HCT116 (cell line): ENCODE data around the gene SDK2. TPM values are rescaled to one million over a fixed set of nuclear protein-coding genes. Genes with fewer than 3 reads are reported as not detected.

Experiments
- ATAC-seq: fragments of 200-7000 bp; cut with Tn5 transposase; 2 replicates; pipeline ENCODE4 v1.9.1; 2020; ENCODE audit warnings: mild to moderate bottlenecking, moderate library complexity
- BruUV-seq: library from RNA; stranded (reverse); fragments of 400-500 nt; replicated peaks from 2 replicates; lab custom pipeline; 2021; lab: Mats Ljungman, UMichigan
- CTCF ChIA-PET: fragments of 300-600 bp; sonication (Branson Sonifier 250); formaldehyde crosslinking; loops from one replicate; lab custom pipeline; 2021; ENCODE audit warnings: antibody characterized with exemption; lab: Charles Lee
- POLR2A ChIA-PET: fragments of 300-600, 350-600 bp; sonication (Branson Sonifier 250); formaldehyde crosslinking; loops from one replicate; lab custom pipeline; 2021; ENCODE audit warnings: antibody characterized with exemption; lab: Charles Lee
- RAD21 ChIA-PET, 2 experiments: fragments of 300-600 bp; sonication (Branson Sonifier 250); formaldehyde crosslinking; loops; one replicate each; lab custom pipeline; 2023; ENCODE audit warnings: low total read pairs in 2 of 2; ENCODE audit not compliant: uncharacterized antibody in 2 of 2, unreplicated experiment in 2 of 2, low non-redundant PET in 1 of 2; lab: Charles Lee
- DNase-seq: peaks from one replicate; pipeline ENCODE4 v3.0.0-alpha.2; 2010; ENCODE audit warnings: low read depth, low spot score
- H2AFZ ChIP-seq: fragments of 200-600 bp; shearing (Covaris generic), sonication (generic); 2 replicates; pipeline ENCODE4 v1.6.1; 2017; ENCODE audit warnings: low read depth, mixed run types, mixed read lengths, antibody characterized with exemption, low read length; ENCODE audit not compliant: poor library complexity, severe bottlenecking
- H3K27ac ChIP-seq: 2 replicates; pipeline ENCODE4 v1.5.1; 2012; ENCODE audit warnings: low read depth, low read length
- H3K27me3 ChIP-seq: fragments of 200-600 bp; sonication (generic); 2 replicates; pipeline ENCODE4 v1.6.1; 2016; ENCODE audit warnings: mixed run types, low read length, mixed read lengths; ENCODE audit not compliant: insufficient read depth
- H3K36me3 ChIP-seq, 2 experiments: fragments of 200-500 bp in 1 of 2; fragments of 200-600 bp in 1 of 2; sonication (Bioruptor generic) in 1 of 2; sonication (generic) in 1 of 2; 2 replicates each; pipeline versions ENCODE4 v1.5.1 to v1.6.1; 2014 to 2016; ENCODE audit warnings: low read length in 2 of 2, inconsistent platforms in 1 of 2, mixed read lengths in 1 of 2, mixed run types in 1 of 2; ENCODE audit not compliant: insufficient read depth in 2 of 2, control insufficient read depth in 1 of 2
- H3K4me1 ChIP-seq, 2 experiments: fragments of 200-600 bp in 1 of 2; sonication (generic) in 1 of 2; 2 replicates each; pipeline versions ENCODE4 v1.5.1 to v1.6.1; 2012 to 2017; ENCODE audit warnings: low read length in 2 of 2, inconsistent platforms in 1 of 2, mild to moderate bottlenecking in 1 of 2, mixed read lengths in 1 of 2, mixed run types in 1 of 2, moderate library complexity in 1 of 2; ENCODE audit not compliant: insufficient read depth in 2 of 2, control insufficient read depth in 1 of 2
- H3K4me2 ChIP-seq: fragments of 200-600 bp; sonication (generic); 2 replicates; pipeline ENCODE4 v1.6.1; 2017; ENCODE audit warnings: mixed run types, low read length, mixed read lengths
- H3K4me3 ChIP-seq, 2 experiments: fragments of 200-600 bp in 1 of 2; sonication (generic) in 1 of 2; replicated peaks in 1 of 2; 2 replicates each; pipeline ENCODE4 v1.5.1; 2011 to 2016; ENCODE audit warnings: low read length in 2 of 2, control low read depth in 1 of 2, low read depth in 1 of 2, mild to moderate bottlenecking in 1 of 2, mixed read lengths in 1 of 2, mixed run types in 1 of 2
- H3K79me2 ChIP-seq: fragments of 200-600 bp; sonication (generic); 2 replicates; pipeline ENCODE4 v1.6.1; 2017; ENCODE audit warnings: mild to moderate bottlenecking, mixed run types, low read length, moderate library complexity, mixed read lengths; ENCODE audit not compliant: insufficient read depth
- H3K9ac ChIP-seq: fragments of 200-600 bp; sonication (generic); 2 replicates; pipeline ENCODE4 v1.6.1; 2016; ENCODE audit warnings: low read length, mixed read lengths
- H3K9me2 ChIP-seq: fragments of 200-600 bp; sonication (generic), shearing (Covaris generic); 2 replicates; pipeline ENCODE4 v1.6.1; 2017; ENCODE audit warnings: mixed run types, mild to moderate bottlenecking, moderate library complexity; ENCODE audit not compliant: insufficient read depth
- H3K9me3 ChIP-seq, 2 experiments: fragments of 200-500 bp in 1 of 2; fragments of 200-600 bp in 1 of 2; sonication (Bioruptor generic) in 1 of 2; sonication (generic) in 1 of 2; 2 replicates each; pipeline ENCODE4 v1.6.1; 2014 to 2017; ENCODE audit warnings: low read length in 2 of 2, mixed read lengths in 2 of 2, inconsistent platforms in 1 of 2, low read depth in 1 of 2, mild to moderate bottlenecking in 1 of 2, mixed run types in 1 of 2, moderate library complexity in 1 of 2; ENCODE audit not compliant: control insufficient read depth in 1 of 2, insufficient read depth in 1 of 2
- H4K20me1 ChIP-seq: fragments of 200-600 bp; sonication (generic), shearing (Covaris generic); 2 replicates; pipeline ENCODE4 v1.6.1; 2017; ENCODE audit warnings: mixed run types, mild to moderate bottlenecking, moderate library complexity; ENCODE audit not compliant: insufficient read depth
- CBX3 ChIP-seq: IDR thresholded peaks from 2 replicates; pipeline ENCODE4 v1.6.1; 2012; ENCODE audit warnings: low read depth
- EGR1 ChIP-seq: IDR thresholded peaks from 2 replicates; pipeline ENCODE4 v1.6.1; 2012; ENCODE audit warnings: low read depth
- EZH2 ChIP-seq: fragments of 200-600 bp; sonication (generic); IDR thresholded peaks from 2 replicates; pipeline ENCODE4 v1.6.1; 2017; ENCODE audit warnings: antibody characterized with exemption, mixed run types
- JUND ChIP-seq: IDR thresholded peaks from 2 replicates; pipeline ENCODE4 v1.6.1; 2012
- SIN3A ChIP-seq: IDR thresholded peaks from 2 replicates; pipeline ENCODE4 v1.6.1; 2012; ENCODE audit warnings: low read depth
- intact Hi-C: fragments of 100-400 bp; cut with micrococcal nuclease; formaldehyde crosslinking; loops from 2 replicates; pipeline ENCODE4 v1.10.0; 2022
- total RNA-seq: library from RNA; stranded (reverse); gene quantifications from one replicate; pipeline ENCODE4 v1.2.1, GENCODE V29; 2021; ENCODE audit not compliant: unreplicated experiment
- TF ChIP-seq, protein P1 (sequence below), 3 experiments: fragments of 200-600 bp in 1 of 3; sonication (generic) in 1 of 3; IDR thresholded peaks in 2 of 3; conservative IDR thresholded peaks in 1 of 3; 2 replicates each; pipeline ENCODE4 v1.5.1; 2012 to 2017; ENCODE audit warnings: low read depth in 2 of 3, low read length in 2 of 3, antibody characterized with exemption in 1 of 3, borderline replicate concordance in 1 of 3, control low read depth in 1 of 3, mild to moderate bottlenecking in 1 of 3, mixed read lengths in 1 of 3, mixed run types in 1 of 3, moderate library complexity in 1 of 3; ENCODE audit not compliant: insufficient read depth in 1 of 3

The SDK2 gene
- total RNA-seq, 1 experiment from 2014 or later: 0.10 TPM

DNA sequence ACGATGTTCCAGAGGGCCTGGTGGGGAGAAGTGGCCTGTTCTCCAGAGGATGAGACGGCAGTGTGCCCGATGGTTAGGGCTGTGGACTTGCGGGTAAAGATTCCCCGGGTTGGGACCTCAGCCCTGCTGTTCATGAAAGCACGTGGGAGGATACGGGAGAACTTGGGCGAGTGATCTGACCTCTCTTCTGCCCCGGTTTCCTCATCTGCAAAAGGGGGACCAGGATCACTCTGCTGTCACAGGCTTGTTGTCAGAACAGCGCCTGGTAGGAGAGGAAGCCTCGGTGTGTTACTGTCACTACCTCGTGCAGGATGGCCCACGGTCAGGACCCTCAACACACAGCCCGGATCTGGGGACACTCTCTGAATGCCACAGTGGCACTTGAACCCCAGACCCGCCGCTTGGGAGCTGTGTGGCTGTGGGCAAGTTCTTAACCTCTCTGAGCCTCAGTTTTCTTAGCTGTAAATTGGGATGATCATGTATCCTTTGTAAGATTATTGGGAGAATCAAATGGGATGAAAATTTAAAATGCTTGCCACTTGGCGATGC, 246.9 kb downstream of the SDK2 start (continued):
- TF ChIP-seq, protein P1, sequence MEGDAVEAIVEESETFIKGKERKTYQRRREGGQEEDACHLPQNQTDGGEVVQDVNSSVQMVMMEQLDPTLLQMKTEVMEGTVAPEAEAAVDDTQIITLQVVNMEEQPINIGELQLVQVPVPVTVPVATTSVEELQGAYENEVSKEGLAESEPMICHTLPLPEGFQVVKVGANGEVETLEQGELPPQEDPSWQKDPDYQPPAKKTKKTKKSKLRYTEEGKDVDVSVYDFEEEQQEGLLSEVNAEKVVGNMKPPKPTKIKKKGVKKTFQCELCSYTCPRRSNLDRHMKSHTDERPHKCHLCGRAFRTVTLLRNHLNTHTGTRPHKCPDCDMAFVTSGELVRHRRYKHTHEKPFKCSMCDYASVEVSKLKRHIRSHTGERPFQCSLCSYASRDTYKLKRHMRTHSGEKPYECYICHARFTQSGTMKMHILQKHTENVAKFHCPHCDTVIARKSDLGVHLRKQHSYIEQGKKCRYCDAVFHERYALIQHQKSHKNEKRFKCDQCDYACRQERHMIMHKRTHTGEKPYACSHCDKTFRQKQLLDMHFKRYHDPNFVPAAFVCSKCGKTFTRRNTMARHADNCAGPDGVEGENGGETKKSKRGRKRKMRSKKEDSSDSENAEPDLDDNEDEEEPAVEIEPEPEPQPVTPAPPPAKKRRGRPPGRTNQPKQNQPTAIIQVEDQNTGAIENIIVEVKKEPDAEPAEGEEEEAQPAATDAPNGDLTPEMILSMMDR (IDR thresholded peaks at IDR 0.05 in 2 of 3, conservative IDR thresholded peaks at IDR 0.05 in 1 of 3; ENCODE audit: borderline replicate concordance in 1 of 3, insufficient read depth in 1 of 3, low read depth in 2 of 3, low read length in 2 of 3): no peak
- no peak for TF ChIP-seq EGR1
- no peak for TF ChIP-seq JUND
- no peak for TF ChIP-seq EZH2
- TF ChIP-seq CBX3: no peak

DNA sequence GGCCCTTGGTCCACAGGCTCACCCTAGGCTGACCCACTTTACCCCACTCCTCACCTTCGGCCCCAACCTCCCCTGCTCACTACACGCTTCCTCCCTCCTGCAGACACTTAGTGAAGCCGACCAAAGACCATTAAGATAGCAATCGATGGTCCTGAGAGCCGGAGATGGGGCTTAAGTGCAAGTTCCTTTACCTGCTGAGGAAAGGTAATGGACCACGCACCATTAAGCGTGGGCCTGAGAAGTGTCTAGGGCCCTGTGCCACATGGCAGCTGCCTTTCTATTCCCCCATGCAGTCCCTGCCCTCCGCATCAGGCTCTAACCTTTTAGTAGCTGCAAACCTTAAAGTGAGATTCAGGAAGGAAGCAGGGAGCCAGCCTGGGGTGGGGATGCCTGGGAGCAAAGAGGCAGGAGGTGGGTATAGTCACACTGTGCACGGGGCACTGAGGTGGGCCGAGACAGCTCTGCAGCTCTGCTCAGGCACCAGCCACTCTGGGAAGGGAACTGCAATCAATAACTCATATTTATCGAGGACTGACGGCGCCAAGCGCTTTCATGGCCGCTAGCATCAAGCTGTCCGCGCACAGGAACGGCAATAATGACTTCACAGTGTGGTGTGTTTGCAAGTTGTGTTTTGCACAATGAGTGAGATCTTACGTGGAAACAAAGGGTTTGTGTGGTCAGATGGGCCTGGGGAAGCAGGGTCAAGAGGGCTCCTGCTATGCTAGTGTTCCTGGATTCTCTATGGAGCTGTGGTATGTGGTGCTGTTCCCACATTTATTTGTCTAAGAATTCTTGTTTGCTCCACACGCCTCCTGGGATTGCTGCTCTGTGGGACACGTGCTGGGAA, 247.6 kb downstream of the SDK2 start:
- Histone ChIP-seq H3K9ac (no peak overlapping the region), H3K4me1 (no peaks in the 10 kb centered on the region; a peak in 1 of 4 replicates), H3K9me3 (no peaks in the 10 kb centered on the region), H3K4me3 (no peak overlapping the region), H3K36me3 (no peaks in the 10 kb centered on the region), H3K27ac (no peak overlapping the region), H3K27me3 (no peaks in the 10 kb centered on the region), H4K20me1 (no peaks in the 10 kb centered on the region), H3K4me2 (no peak overlapping the region), H2AFZ (no peak overlapping the region), H3K79me2 (no peaks in the 10 kb centered on the region), H3K9me2 (no peaks in the 10 kb centered on the region)
- ATAC-seq (no peak), DNase-seq (no peak)
- BruUV-seq: no TSS peak
- ChIA-PET RAD21 (no interaction called here), POLR2A (interaction anchor here (0.6 kb wide), 1 partner anchor 15 kb away, joined by 3 read pairs; no protein-coding TSS in a partner anchor), CTCF (no interaction called here)
- intact Hi-C loops: no loop called here
- no peak for TF ChIP-seq SIN3A
- TF ChIP-seq JUND: no peak
